Fibroblast of lung (primary cell): ENCODE data around the gene FETUB.

Source experiments
- EZH2 ChIP-seq: IDR thresholded peaks from 2 replicates; pipeline ENCODE4 v1.5.1; 2012; ENCODE audit warnings: low read length, control low read depth, mild to moderate bottlenecking; ENCODE audit errors: missing control alignments
- TF ChIP-seq, protein P1 (sequence below), 2 donors: IDR thresholded peaks in 1 of 2; conservative IDR thresholded peaks in 1 of 2; 1 replicate in 1 of 2; 2 replicates in 1 of 2; pipeline ENCODE4 v1.5.1; 2011 to 2012; ENCODE audit warnings: low read length in 2 of 2, control low read depth in 1 of 2, inconsistent platforms in 1 of 2, low read depth in 1 of 2, mild to moderate bottlenecking in 1 of 2

DNA sequence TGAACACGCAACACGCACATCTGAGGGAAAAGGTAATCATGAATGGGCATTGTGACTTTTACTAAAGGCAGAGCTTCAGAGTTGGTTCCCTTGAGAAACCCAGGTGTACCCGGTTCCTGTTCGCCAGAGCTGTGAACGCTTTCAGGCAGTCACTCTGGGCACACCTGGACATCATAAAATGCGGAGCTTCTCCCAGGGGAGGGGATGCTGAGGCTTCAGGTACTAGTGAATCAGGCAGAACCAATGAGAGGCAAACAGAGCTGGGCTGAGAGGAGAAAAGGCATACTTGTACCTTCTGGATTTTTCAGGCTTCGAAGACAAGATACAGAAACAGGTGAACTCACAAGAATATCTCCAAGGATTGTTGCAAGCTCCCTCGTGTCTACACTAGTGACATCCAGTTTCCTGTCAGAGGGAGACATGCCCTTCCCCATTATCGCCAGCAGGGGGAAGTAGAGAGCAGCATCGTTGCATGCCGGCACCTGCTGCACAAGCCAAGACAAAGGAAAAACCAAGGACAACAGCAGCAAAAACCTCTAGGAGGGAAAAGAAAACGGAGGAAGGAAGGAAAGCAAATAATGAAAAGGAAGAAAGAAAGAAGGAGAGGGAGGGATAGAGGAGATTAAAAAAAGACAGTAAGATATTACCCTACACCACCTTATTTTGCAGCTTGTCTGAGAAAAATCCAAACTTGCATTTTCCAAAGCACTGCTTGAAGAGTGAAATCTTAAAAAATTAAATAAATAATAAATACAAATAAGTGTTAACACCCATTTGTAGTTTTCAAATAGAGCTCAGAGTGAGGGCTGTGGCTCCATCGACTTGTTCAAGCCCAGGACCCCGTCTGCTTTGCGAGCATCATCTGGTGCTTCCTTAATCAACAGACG, 25.4 kb upstream of the FETUB start:
- TF ChIP-seq EZH2: no peak
- TF ChIP-seq, protein P1, sequence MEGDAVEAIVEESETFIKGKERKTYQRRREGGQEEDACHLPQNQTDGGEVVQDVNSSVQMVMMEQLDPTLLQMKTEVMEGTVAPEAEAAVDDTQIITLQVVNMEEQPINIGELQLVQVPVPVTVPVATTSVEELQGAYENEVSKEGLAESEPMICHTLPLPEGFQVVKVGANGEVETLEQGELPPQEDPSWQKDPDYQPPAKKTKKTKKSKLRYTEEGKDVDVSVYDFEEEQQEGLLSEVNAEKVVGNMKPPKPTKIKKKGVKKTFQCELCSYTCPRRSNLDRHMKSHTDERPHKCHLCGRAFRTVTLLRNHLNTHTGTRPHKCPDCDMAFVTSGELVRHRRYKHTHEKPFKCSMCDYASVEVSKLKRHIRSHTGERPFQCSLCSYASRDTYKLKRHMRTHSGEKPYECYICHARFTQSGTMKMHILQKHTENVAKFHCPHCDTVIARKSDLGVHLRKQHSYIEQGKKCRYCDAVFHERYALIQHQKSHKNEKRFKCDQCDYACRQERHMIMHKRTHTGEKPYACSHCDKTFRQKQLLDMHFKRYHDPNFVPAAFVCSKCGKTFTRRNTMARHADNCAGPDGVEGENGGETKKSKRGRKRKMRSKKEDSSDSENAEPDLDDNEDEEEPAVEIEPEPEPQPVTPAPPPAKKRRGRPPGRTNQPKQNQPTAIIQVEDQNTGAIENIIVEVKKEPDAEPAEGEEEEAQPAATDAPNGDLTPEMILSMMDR (conservative IDR thresholded peaks at IDR 0.05 in 1 of 2, IDR thresholded peaks at IDR 0.05 in 1 of 2; ENCODE audit: low read depth in 1 of 2, low read length in 2 of 2): peak; percentile 98 to 99
